22Rv1 (cell line): ENCODE data around the gene PARD3B.

ENCODE experiments used
- CTCF ChIP-seq: fragments of 450-650 bp; IDR thresholded peaks from 2 replicates; pipeline ENCODE4 v1.5.1; 2017; ENCODE audit warnings: mild to moderate bottlenecking
- ZFX ChIP-seq: fragments of 450-650 bp; IDR thresholded peaks from 2 replicates; pipeline ENCODE4 v1.6.1; 2017; ENCODE audit warnings: antibody characterized with exemption, borderline replicate concordance

GRCh38 chr2:205311201-205311600 lies 765.9 kb downstream of the PARD3B start:
- TF ChIP-seq CTCF (no peak), ZFX (no peak)
